Measurements from ENCODE around the gene KCNK4.

DNA sequence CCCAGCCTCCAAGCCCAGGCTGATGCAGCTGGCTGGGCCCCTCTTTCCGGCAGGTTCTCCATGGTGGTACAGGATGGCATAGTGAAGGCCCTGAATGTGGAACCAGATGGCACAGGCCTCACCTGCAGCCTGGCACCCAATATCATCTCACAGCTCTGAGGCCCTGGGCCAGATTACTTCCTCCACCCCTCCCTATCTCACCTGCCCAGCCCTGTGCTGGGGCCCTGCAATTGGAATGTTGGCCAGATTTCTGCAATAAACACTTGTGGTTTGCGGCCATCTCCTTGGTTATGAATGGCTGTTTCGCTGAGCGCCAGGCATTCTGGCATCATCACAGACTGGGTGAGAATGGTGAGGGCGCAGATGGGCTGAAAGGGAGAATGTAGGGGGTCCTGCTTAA, 30.4 kb downstream of the KCNK4 start:
- TF ChIP-seq, protein P1, sequence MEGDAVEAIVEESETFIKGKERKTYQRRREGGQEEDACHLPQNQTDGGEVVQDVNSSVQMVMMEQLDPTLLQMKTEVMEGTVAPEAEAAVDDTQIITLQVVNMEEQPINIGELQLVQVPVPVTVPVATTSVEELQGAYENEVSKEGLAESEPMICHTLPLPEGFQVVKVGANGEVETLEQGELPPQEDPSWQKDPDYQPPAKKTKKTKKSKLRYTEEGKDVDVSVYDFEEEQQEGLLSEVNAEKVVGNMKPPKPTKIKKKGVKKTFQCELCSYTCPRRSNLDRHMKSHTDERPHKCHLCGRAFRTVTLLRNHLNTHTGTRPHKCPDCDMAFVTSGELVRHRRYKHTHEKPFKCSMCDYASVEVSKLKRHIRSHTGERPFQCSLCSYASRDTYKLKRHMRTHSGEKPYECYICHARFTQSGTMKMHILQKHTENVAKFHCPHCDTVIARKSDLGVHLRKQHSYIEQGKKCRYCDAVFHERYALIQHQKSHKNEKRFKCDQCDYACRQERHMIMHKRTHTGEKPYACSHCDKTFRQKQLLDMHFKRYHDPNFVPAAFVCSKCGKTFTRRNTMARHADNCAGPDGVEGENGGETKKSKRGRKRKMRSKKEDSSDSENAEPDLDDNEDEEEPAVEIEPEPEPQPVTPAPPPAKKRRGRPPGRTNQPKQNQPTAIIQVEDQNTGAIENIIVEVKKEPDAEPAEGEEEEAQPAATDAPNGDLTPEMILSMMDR (IDR thresholded peaks at IDR 0.05), result no peak
- TF ChIP-seq POLR2A (IDR thresholded peaks at IDR 0.05) (peak; percentile 76), POLR2AphosphoS5 (IDR thresholded peaks at IDR 0.05) (peak; percentile 23 to 80 (median 64))

Measured in transverse colon (tissue), 4 donors.